K562 (cell line): Measurements from ENCODE around the gene PRPS1L1.

ENCODE experiments used
- FOXA1 ChIP-seq: fragments of 450-650 bp; IDR thresholded peaks from 2 replicates; pipeline ENCODE4 v1.6.1; 2016; ENCODE audit warnings: mild to moderate bottlenecking, borderline replicate concordance
- LEF1 ChIP-seq: fragments of 450-650 bp; IDR thresholded peaks from 2 replicates; pipeline ENCODE4 v1.6.1; 2016; ENCODE audit warnings: mild to moderate bottlenecking
- NFIX ChIP-seq: fragments of 250-450 bp; sonication (Bioruptor Pico); IDR thresholded peaks from 2 replicates; pipeline ENCODE4 v1.4.0; 2020; ENCODE audit warnings: low read depth, mild to moderate bottlenecking, moderate library complexity
- POLR2A ChIP-seq: fragments of 450-650 bp; conservative IDR thresholded peaks from 2 replicates; pipeline ENCODE4 v1.6.1; 2016
- POU5F1 ChIP-seq: fragments of 150-350 bp; IDR thresholded peaks from 2 replicates; pipeline ENCODE4 v1.6.1; 2014; ENCODE audit warnings: borderline replicate concordance, low read length, low read depth, mild to moderate bottlenecking; ENCODE audit not compliant: partially characterized antibody
- RBM15 ChIP-seq: fragments of 200-400 bp; formaldehyde crosslinking; IDR thresholded peaks from 2 replicates; pipeline ENCODE4 v1.6.1; 2018; ENCODE audit warnings: mild to moderate bottlenecking, low read length, moderate library complexity; ENCODE audit not compliant: insufficient read depth
- SMARCC2 ChIP-seq: fragments of 450-650 bp; IDR thresholded peaks from 2 replicates; pipeline ENCODE4 v1.6.1; 2017; ENCODE audit warnings: antibody characterized with exemption, moderate library complexity, mild to moderate bottlenecking, low read depth
- STAT6 ChIP-seq: sonication (generic); formaldehyde crosslinking; IDR thresholded peaks from 2 replicates; pipeline ENCODE4 v1.8.1; 2023; ENCODE audit warnings: mild to moderate bottlenecking, missing genetic modification reagents

- no peak for TF ChIP-seq LEF1
- no peak for TF ChIP-seq NFIX (CRISPR knock-in tag)
- TF ChIP-seq RBM15 = no peak
- no peak for TF ChIP-seq POLR2A
- TF ChIP-seq POU5F1 = no peak
- TF ChIP-seq SMARCC2 = no peak
- TF ChIP-seq STAT6 (CRISPR knock-in tag) = no peak
- TF ChIP-seq FOXA1 = no peak
Measured at GRCh38 chr7:17985473-17986239, 42.0 kb downstream of the PRPS1L1 start.
